CD4-positive, CD25-positive, alpha-beta regulatory T cell (primary cell): ENCODE results near the gene SAE1. TPM values are rescaled to one million over a fixed set of nuclear protein-coding genes. Genes with fewer than 3 reads are reported as not detected.

Source experiments
- polyA plus RNA-seq, 4 donors: library from polyadenylated mRNA; unstranded; fragments of 300-500 nt; fragmentation: Illumina TruSeq; gene quantifications; one replicate each; pipeline ENCODE4 v1.2.3, GENCODE V29; 2021
- total RNA-seq: library from RNA; stranded (reverse); gene quantifications from one replicate; pipeline ENCODE4 v1.2.3, GENCODE V29; 2022

The SAE1 gene
- total and polyA plus RNA-seq, 5 donors from 2014 or later = 45.5 to 127 (median 110) TPM

Other genes with a start within 250 kb of the SAE1 start
- 1.5 TPM for gene NPAS1, start 111.0 kb upstream of the SAE1 start, total RNA-seq
- gene NPAS1, start 111.0 kb upstream of the SAE1 start, polyA plus RNA-seq = under 1 TPM in 1 of 4 donors, not detected in 3; 0.53 TPM
- gene TMEM160, start 82.2 kb upstream of the SAE1 start, total RNA-seq = 27.4 TPM
- gene TMEM160, start 82.2 kb upstream of the SAE1 start, polyA plus RNA-seq = 100 to 1,000 TPM; 101 to 160 (median 144) TPM
- gene ZC3H4, start 17.1 kb upstream of the SAE1 start, total RNA-seq = 84.7 TPM
- under 1 TPM; 0.58 to 0.84 (median 0.69) TPM for gene ZC3H4, start 17.1 kb upstream of the SAE1 start, polyA plus RNA-seq
- 21.2 TPM for gene BBC3, start 100.4 kb downstream of the SAE1 start, total RNA-seq
- gene BBC3, start 100.4 kb downstream of the SAE1 start, polyA plus RNA-seq = 1 to 10 TPM; 4.2 to 6.7 (median 5.4) TPM
- 44.1 TPM for gene CCDC9, start 125.7 kb downstream of the SAE1 start, total RNA-seq
- 10 to 100 TPM in 3 of 4 donors, 1 to 10 TPM in 1; 7.3 to 14.5 (median 12.6) TPM for gene CCDC9, start 125.7 kb downstream of the SAE1 start, polyA plus RNA-seq
- 11.0 TPM for gene INAFM1, start 144.1 kb downstream of the SAE1 start, total RNA-seq
- 1 to 10 TPM; 1.5 to 3.6 (median 2.1) TPM for gene INAFM1, start 144.1 kb downstream of the SAE1 start, polyA plus RNA-seq
- gene C5AR1, start 179.0 kb downstream of the SAE1 start, total RNA-seq = 0.91 TPM
- under 1 TPM in 1 of 4 donors, not detected in 3; 0.22 TPM for gene C5AR1, start 179.0 kb downstream of the SAE1 start, polyA plus RNA-seq
- gene C5AR2, start 201.3 kb downstream of the SAE1 start, total RNA-seq = 1.9 TPM
- under 1 TPM; 0.09 to 0.33 (median 0.21) TPM for gene C5AR2, start 201.3 kb downstream of the SAE1 start, polyA plus RNA-seq
- gene DHX34, start 218.5 kb downstream of the SAE1 start, total RNA-seq = 11.7 TPM
- 1 to 10 TPM; 2.3 to 3.9 (median 3.3) TPM for gene DHX34, start 218.5 kb downstream of the SAE1 start, polyA plus RNA-seq